ENCODE measurements around the gene SQSTM1.

Gene SQSTM1

GRCh38 chr5:179882338-179882737 is 61.6 kb downstream of the SQSTM1 start:
- no peak for DNase-seq (ENCODE audit: low read depth)
- no peak for TF ChIP-seq CTCF (conservative IDR thresholded peaks at IDR 0.05; ENCODE audit: low read depth, low read length)
- H3K4me3 ChIP-seq (ENCODE audit: low read length), result no peak overlapping the region

- DNase-seq (ENCODE audit: low read depth), result no peak
- TF ChIP-seq CTCF (conservative IDR thresholded peaks at IDR 0.05; ENCODE audit: low read depth, low read length), result no peak
- H3K4me3 ChIP-seq (ENCODE audit: low read length), result no peak overlapping the region
These were observed 62.5 kb downstream of the SQSTM1 start for GRCh38 chr5:179883163-179883562.

- TF ChIP-seq CTCF (conservative IDR thresholded peaks at IDR 0.05; ENCODE audit: low read depth, low read length), result no peak
- DNase-seq (ENCODE audit: low read depth), result no peak
- H3K4me3 ChIP-seq (ENCODE audit: low read length), result no peak overlapping the region
These were observed 64.9 kb downstream of the SQSTM1 start for GRCh38 chr5:179885491-179886090.

GRCh38 chr5:179886190-179886911 is 65.6 kb downstream of the SQSTM1 start:
- no peak for TF ChIP-seq CTCF (conservative IDR thresholded peaks at IDR 0.05; ENCODE audit: low read depth, low read length)
- no peak for DNase-seq (ENCODE audit: low read depth)
- H3K4me3 ChIP-seq (ENCODE audit: low read length), result no peak overlapping the region

GRCh38 chr5:179887095-179887494 is 66.4 kb downstream of the SQSTM1 start:
- TF ChIP-seq CTCF (conservative IDR thresholded peaks at IDR 0.05; ENCODE audit: low read depth, low read length), result no peak
- DNase-seq (ENCODE audit: low read depth), result no peak
- H3K4me3 ChIP-seq (ENCODE audit: low read length), result no peak overlapping the region

Measured in retinal pigment epithelial cell (primary cell).